Coronary artery (tissue), 2 donors: Measurements from ENCODE around the gene ABLIM3.

Experiments
- DNase-seq: peaks from one replicate; pipeline ENCODE4 v3.0.0-alpha.2; 2017; ENCODE audit warnings: low spot score
- H3K27ac ChIP-seq, 2 donors: fragments of 200-600 bp; sonication (generic); one replicate each; pipeline ENCODE4 v1.5.1; 2016 to 2019
- H3K4me3 ChIP-seq: fragments of 200-600 bp; sonication (generic); 2 replicates; pipeline ENCODE4 v1.5.1; 2016; ENCODE audit warnings: mild to moderate bottlenecking, moderate library complexity
- TF ChIP-seq, protein P1 (sequence below): fragments of 200-600 bp; sonication (generic); IDR thresholded peaks from one replicate; pipeline ENCODE4 v1.5.1; 2019; ENCODE audit warnings: antibody characterized with exemption

The ABLIM3 gene

DNA sequence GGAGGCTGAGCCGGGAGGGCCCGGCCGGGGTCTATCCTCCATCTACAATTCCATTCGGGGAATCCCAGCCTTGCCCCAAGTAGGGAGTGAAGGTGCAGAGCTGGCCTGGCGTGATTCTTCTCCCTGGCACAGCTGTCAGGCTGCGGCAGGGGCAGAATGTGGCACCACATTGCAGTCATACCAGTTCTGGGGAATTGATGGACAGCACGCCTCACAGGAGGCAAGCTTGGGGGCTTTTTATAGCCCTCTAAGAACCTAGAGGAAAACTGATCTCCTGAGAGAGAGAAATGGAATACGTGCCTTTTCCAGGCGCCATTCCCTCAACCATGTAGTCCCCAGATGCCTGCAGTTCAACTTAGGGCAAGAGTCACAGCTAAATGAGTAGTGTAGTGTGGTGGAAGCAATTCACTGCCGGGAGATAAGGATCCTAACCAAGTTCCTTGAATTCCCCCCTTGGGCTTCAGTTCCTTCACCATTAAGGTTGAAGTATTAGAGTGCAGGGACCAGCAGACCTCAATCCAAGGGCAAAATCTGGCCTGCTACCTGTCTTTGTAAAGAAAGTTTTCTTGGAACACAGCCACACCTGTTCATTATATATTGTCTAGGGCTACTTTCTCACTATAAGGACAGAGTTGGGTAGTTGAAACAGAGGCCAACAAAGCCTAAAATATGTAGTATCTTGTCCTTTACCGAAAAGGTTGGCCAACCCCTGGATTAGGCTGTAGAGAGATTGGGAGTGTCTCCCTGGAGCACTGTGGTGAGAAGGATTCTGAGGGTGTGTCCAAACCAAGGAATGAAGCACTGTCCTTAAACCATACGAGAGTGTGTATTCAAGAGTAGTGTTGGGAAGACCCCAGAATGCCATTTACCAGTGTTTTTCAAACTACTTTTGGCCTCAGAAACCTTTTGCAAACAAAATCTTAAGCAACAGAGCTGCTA is 141.0 kb downstream of the ABLIM3 start:
- no peak for DNase-seq
- Histone ChIP-seq H3K27ac (no peak overlapping the region), H3K4me3 (no peak overlapping the region)
- TF ChIP-seq, protein P1, sequence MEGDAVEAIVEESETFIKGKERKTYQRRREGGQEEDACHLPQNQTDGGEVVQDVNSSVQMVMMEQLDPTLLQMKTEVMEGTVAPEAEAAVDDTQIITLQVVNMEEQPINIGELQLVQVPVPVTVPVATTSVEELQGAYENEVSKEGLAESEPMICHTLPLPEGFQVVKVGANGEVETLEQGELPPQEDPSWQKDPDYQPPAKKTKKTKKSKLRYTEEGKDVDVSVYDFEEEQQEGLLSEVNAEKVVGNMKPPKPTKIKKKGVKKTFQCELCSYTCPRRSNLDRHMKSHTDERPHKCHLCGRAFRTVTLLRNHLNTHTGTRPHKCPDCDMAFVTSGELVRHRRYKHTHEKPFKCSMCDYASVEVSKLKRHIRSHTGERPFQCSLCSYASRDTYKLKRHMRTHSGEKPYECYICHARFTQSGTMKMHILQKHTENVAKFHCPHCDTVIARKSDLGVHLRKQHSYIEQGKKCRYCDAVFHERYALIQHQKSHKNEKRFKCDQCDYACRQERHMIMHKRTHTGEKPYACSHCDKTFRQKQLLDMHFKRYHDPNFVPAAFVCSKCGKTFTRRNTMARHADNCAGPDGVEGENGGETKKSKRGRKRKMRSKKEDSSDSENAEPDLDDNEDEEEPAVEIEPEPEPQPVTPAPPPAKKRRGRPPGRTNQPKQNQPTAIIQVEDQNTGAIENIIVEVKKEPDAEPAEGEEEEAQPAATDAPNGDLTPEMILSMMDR = no peak

DNA sequence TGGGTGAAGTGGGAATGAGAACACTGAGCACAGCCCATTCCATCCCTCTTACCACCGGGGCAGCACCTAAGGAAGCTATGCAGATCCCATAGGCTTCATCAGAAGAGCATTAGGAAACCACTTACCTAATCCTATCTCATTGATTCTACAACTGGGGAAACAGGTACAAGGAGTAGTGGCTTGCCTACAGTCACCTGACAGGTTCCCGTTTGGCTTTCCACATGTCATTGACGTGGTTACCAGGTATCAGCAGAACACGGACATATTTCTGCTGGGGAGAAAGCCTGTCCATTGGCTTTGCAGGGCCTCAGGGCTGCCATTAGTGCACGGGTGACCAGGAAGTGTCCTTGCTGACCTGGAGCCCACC is 141.7 kb downstream of the ABLIM3 start:
- H3K4me3 ChIP-seq = no peak overlapping the region
- DNase-seq = no peak
- H3K27ac ChIP-seq = no peak overlapping the region
- TF ChIP-seq, protein P1 = no peak

DNA sequence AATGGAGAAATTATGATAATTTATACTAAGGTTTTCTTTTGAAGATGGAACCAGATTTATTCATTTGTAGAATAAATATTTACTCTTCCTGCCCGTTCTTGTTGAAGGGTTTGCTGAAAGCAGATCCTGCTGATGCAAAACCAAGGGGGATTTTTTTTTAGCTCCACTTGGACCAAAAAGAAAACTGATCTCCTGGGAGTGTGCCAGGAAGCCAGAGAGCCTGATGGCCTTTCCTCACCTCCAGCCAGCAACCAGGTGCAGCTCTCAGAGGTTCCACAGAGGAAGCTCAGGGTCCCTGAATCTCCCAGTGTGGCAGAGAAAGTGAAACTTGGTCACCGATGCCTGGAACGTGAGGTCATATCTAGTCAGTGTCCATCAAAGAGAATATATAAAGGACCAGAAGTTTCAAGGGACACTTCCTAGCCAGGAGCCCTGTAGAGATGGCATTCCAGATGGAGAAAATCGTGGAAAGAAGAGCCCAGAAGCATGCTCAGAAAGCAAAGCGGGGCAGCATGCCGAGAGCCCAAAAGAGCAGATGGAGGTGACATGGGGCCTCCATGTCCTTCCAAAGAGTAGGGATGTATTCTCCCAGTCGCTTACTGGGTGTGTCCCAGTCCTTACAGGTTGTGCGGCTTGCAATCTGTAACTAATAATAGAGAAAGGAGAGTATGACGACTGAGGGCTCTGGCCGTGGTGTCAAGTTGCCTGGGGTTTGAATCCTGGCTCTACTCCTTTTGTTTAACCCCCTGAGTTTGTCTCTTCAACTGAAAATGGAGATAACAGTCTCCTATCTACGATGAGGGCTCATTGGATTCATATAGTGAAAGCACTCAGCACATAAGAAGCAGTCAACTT is 142.6 kb downstream of the ABLIM3 start:
- no peak overlapping the region for H3K27ac ChIP-seq
- TF ChIP-seq, protein P1 = no peak
- no peak overlapping the region for H3K4me3 ChIP-seq
- no peak for DNase-seq

DNA sequence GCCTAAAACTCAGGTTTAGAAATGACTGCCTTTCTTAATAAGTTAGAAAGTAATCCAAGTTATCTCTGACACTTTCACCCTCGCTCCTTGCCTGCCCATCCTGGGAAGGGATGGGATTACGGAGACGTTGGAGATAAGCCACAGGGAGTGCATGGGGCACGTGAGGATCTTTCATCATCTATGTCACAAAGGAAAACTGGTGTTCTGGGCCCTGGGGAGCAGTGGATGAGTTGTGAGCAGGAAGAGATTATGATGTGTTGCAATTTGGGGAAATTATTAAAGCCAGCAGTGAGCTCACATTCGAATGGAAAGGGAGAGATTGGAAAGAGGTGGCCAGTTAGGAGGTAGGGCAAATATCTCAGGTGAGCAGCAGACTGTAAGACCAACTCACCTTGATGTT is 143.2 kb downstream of the ABLIM3 start:
- H3K4me3 ChIP-seq = no peak overlapping the region
- TF ChIP-seq, protein P1 = no peak
- DNase-seq = no peak
- peak overlapping the region in 1 of 2 donors; percentile 12 for H3K27ac ChIP-seq

DNA sequence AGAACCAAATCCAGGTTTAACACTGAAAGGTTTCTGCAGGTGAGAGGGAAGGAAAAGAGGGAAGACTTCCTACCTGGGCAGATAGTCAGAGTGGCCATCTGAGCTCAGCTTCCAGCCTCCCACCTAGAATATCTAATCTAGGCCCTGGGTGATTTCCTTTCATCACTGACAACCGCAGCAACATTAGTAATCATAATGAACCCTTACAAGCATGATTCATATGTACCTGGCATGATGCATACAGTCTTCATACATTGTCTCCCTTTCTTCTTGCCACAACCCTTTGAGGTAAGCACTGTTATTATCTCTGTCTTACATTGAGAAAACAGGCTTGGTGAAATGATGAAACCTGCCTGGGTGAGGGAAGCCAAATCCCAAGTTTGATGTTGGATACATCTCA is 143.9 kb downstream of the ABLIM3 start:
- H3K27ac ChIP-seq = peak overlapping the region in 1 of 2 donors; percentile 12
- no peak for DNase-seq
- no peak overlapping the region for H3K4me3 ChIP-seq
- TF ChIP-seq, protein P1 = no peak

DNA sequence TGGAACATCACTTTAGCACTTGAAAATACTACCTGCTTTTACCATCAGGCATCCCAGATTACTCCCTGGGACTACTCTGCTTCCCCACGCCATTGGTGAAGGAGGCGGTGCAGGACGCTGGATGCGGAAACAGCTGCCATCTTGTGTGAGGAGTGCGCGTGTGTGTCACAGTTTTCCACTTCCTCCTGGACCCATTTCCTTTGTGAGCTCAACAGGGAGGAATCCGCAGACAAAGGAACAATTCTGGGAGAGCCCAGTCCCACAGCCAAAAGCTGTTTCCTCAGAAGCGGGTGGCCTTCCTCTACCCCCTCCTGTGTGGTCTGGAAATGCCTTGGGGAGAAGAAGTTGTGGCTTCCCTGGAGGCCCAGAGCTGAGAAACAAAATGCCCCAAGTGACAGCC is 147.1 kb downstream of the ABLIM3 start:
- Histone ChIP-seq H3K4me3 (no peak overlapping the region), H3K27ac (peak overlapping the region in 1 of 2 donors; percentile 58)
- no peak for DNase-seq
- TF ChIP-seq, protein P1 = no peak
